ENCODE data around the gene RNF207.

Gene RNF207

DNA sequence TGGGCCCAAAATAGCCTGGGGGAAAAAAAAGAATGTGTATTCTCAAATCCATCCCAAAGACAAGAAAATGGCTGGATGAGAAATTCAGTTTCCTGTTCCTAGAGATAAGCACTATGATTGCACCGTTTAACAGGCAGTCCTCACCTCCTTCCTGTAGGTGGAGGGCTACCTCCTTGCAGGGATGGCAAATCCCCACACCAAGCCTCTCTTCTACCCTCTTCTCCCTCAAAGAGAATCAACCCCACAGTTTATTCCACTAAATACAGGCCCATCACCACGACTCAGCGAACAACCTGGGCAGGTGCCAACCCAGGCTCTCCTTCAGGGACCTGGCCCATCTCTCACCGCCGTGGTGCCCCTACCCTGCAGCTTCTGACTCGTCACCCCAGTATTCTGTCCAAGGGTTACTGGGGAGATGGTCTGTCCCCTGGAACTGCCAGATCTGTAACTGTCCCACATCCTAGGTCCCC is 22.4 kb upstream of the RNF207 start:
- no peak overlapping the region for H3K27ac ChIP-seq (ENCODE audit: low read depth, low read length)
- H3K4me3 ChIP-seq (ENCODE audit: low read depth in 1 of 5, low read length in 5 of 5), result no peak overlapping the region
- H3K9me3 ChIP-seq (ENCODE audit: control insufficient read depth in 5 of 5, low read length in 5 of 5), result no peaks in the 10 kb centered on the region
- H3K27me3 ChIP-seq (ENCODE audit: control insufficient read depth in 5 of 5, insufficient read depth in 4 of 5, low read length in 5 of 5), result peaks cover 10 to 20% (median 18%) of the 10 kb centered on the region in 5 donors
- H3K4me1 ChIP-seq (ENCODE audit: control insufficient read depth in 5 of 5, insufficient read depth in 5 of 5, low read length in 5 of 5), result peaks cover 0 to 33% (median 20%) of the 10 kb centered on the region in 5 donors
- peaks cover 4 to 38% (median 23%) of the 10 kb centered on the region in 5 donors for H3K36me3 ChIP-seq (ENCODE audit: control insufficient read depth in 5 of 5, insufficient read depth in 5 of 5, low read length in 5 of 5)
- H3K9ac ChIP-seq (ENCODE audit: low read length in 5 of 5), result no peak overlapping the region

DNA sequence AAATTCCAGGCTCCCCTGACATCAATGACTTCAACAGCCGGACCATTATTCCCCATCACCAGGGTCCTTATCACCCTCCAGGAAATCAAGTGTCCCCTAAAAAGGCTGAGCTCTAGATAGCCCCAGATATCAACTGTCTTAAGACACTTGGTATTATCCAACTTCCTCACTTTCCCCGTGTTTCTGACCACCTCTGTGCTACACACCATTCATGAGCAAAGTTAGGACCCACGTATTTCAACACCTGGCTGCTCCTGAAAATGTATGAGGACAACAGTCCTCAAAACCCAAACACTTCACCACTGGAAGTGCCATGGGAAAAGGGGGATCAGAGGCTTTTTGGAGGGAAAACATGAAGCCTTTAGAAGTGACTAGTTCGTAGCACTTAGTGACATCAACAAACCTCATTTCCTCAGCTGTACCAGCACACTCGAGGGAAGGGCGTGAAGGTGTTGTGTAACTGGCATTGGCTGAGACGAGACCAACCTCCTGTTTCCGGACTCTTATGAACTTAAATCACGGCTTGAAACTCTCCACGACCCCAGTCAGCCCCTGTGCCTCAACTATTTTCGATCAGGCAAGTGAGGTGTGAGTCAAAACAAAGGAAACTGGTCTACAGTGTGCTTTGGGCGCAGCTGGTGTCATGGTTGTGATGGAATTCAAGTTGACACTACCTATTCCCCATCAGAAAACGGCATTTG is 21.7 kb upstream of the RNF207 start:
- Histone ChIP-seq H3K27ac (ENCODE audit: low read depth, low read length) (no peak overlapping the region), H3K27me3 (ENCODE audit: control insufficient read depth in 5 of 5, insufficient read depth in 4 of 5, low read length in 5 of 5) (peaks cover 4 to 13% (median 12%) of the 10 kb centered on the region in 5 donors), H3K9me3 (ENCODE audit: control insufficient read depth in 5 of 5, low read length in 5 of 5) (no peaks in the 10 kb centered on the region), H3K36me3 (ENCODE audit: control insufficient read depth in 5 of 5, insufficient read depth in 5 of 5, low read length in 5 of 5) (peaks cover 4 to 45% (median 28%) of the 10 kb centered on the region in 5 donors), H3K4me1 (ENCODE audit: control insufficient read depth in 5 of 5, insufficient read depth in 5 of 5, low read length in 5 of 5) (peaks cover 0 to 26% (median 14%) of the 10 kb centered on the region in 5 donors), H3K4me3 (ENCODE audit: low read depth in 1 of 5, low read length in 5 of 5) (no peak overlapping the region), H3K9ac (ENCODE audit: low read length in 5 of 5) (no peak overlapping the region)

DNA sequence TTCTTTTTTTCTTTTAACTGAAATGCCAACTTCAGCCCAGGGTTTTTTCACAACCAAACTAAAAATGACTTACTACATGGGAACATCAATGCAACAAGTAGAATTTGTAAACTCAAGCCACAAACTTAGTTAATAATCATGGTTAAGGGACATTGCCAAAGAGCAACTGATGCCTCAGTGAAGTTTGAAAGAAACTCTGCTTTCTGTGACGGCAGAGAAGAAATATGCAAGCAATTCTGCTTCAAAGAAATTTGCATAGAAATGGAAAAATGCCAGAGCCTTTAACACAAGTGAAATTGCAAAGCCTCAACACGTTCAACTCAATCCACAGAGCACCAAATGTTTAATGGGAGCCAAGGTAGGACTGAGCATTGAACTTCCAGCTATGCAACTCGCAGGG is 20.8 kb upstream of the RNF207 start:
- peaks cover 0 to 24% (median 14%) of the 10 kb centered on the region in 5 donors for H3K4me1 ChIP-seq (ENCODE audit: control insufficient read depth in 5 of 5, insufficient read depth in 5 of 5, low read length in 5 of 5)
- no peaks in the 10 kb centered on the region for H3K9me3 ChIP-seq (ENCODE audit: control insufficient read depth in 5 of 5, low read length in 5 of 5)
- H3K36me3 ChIP-seq (ENCODE audit: control insufficient read depth in 5 of 5, insufficient read depth in 5 of 5, low read length in 5 of 5), result peaks cover 4 to 54% (median 33%) of the 10 kb centered on the region in 5 donors
- peak overlapping the region in 1 of 5 donors; percentile 11 for H3K9ac ChIP-seq (ENCODE audit: low read length in 5 of 5)
- H3K27ac ChIP-seq (ENCODE audit: low read depth, low read length), result no peak overlapping the region
- H3K27me3 ChIP-seq (ENCODE audit: control insufficient read depth in 5 of 5, insufficient read depth in 4 of 5, low read length in 5 of 5), result peaks cover 4 to 12% (median 12%) of the 10 kb centered on the region in 5 donors
- H3K4me3 ChIP-seq (ENCODE audit: low read depth in 1 of 5, low read length in 5 of 5), result no peak overlapping the region

DNA sequence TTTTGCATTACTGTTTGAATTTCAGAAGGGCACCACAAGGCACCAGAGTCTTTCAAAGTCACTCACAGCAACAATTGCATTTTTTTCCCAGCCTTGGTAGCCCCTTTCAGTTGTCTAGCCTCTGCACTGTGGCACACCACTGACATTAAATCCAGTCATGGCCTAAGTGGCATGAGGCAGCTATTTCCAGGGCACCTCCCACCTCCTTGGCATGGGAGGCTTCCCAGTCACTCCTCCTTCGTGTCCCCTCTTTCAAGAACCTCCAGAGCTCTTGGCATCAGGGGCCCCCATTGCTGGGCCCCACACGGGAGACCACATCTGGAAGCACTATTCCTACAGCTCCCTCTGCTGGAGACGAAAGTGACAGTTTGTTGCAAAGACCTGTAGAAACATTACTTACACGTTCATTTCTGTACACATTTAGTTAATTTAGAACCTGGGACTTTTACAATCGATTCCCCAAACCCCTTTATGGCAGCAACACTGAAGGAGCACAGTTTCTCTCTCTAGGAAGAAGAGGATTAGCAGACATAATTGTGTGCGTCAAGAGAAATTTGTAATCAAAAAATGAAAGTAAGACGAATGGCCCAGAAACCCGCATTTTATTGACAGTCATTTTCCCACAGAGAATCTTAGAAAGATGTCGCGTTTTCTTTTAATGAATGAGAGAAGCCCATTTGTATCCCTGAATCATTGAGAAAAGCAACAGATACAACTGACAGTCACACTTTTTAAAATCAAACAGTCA is 20.1 kb upstream of the RNF207 start:
- H3K4me1 ChIP-seq (ENCODE audit: control insufficient read depth in 5 of 5, insufficient read depth in 5 of 5, low read length in 5 of 5), result peaks cover 0 to 19% (median 12%) of the 10 kb centered on the region in 5 donors
- no peaks in the 10 kb centered on the region for H3K9me3 ChIP-seq (ENCODE audit: control insufficient read depth in 5 of 5, low read length in 5 of 5)
- H3K27ac ChIP-seq (ENCODE audit: low read depth, low read length), result no peak overlapping the region
- no peak overlapping the region for H3K4me3 ChIP-seq (ENCODE audit: low read depth in 1 of 5, low read length in 5 of 5)
- peaks cover 4 to 60% (median 40%) of the 10 kb centered on the region in 5 donors for H3K36me3 ChIP-seq (ENCODE audit: control insufficient read depth in 5 of 5, insufficient read depth in 5 of 5, low read length in 5 of 5)
- H3K27me3 ChIP-seq (ENCODE audit: control insufficient read depth in 5 of 5, insufficient read depth in 4 of 5, low read length in 5 of 5), result peaks cover 4 to 9% (median 7%) of the 10 kb centered on the region in 5 donors
- H3K9ac ChIP-seq (ENCODE audit: low read length in 5 of 5), result no peak overlapping the region

DNA sequence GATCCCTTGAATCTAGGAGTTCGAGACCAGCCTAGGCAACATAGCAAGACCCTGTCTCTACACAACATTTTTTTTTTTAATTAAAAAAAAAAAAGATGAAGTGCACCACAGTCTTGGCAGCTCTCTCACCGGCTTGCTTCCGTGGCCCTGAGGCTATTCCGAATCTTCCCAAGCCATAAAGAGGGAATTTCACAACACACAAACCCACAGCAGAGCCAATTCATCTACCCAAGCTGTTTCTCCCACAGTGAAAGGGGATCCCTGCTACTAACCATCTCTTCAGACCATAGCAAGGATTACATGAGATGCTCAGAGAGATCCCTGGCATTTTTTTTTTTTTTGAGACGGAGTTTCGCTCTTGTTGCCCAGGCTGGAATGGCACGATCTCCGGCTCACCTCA is 17.5 kb upstream of the RNF207 start:
- H3K9me3 ChIP-seq (ENCODE audit: control insufficient read depth in 5 of 5, low read length in 5 of 5), result no peaks in the 10 kb centered on the region
- H3K36me3 ChIP-seq (ENCODE audit: control insufficient read depth in 5 of 5, insufficient read depth in 5 of 5, low read length in 5 of 5), result peaks cover 4 to 83% (median 59%) of the 10 kb centered on the region in 5 donors
- no peak overlapping the region for H3K9ac ChIP-seq (ENCODE audit: low read length in 5 of 5)

DNA sequence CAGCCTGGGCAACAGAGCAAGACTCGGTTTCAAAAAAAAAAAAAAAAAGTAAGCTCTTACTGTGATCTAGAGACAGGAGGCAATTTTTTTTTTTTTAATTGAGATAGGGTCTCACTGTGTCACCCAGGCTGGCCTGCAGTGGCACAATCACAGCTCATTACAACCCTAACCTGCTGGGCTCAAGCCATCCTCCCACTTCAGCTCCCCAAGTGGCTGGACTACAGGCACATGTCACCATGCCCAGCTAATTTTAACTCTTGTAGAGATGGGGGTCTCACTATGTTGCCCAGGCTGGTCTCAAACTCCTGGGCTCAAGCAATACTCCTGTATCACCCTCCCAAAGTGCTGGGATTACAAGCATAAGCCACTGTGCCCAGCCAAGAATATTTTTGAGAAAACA is 14.0 kb upstream of the RNF207 start:
- no peak overlapping the region for H3K4me3 ChIP-seq (ENCODE audit: low read depth in 1 of 5, low read length in 5 of 5)
- H3K36me3 ChIP-seq (ENCODE audit: control insufficient read depth in 5 of 5, insufficient read depth in 5 of 5, low read length in 5 of 5), result peaks cover 6 to 84% (median 66%) of the 10 kb centered on the region in 5 donors
- no peaks in the 10 kb centered on the region for H3K27me3 ChIP-seq (ENCODE audit: control insufficient read depth in 5 of 5, insufficient read depth in 4 of 5, low read length in 5 of 5)
- no peak overlapping the region for H3K9ac ChIP-seq (ENCODE audit: low read length in 5 of 5)
- no peaks in the 10 kb centered on the region for H3K4me1 ChIP-seq (ENCODE audit: control insufficient read depth in 5 of 5, insufficient read depth in 5 of 5, low read length in 5 of 5)
- no peaks in the 10 kb centered on the region for H3K9me3 ChIP-seq (ENCODE audit: control insufficient read depth in 5 of 5, low read length in 5 of 5)
- no peak overlapping the region for H3K27ac ChIP-seq (ENCODE audit: low read depth, low read length)

More for the DNA sequence above, 17.5 kb upstream of the RNF207 start:
- H3K27ac ChIP-seq (ENCODE audit: low read depth, low read length), result no peak overlapping the region
- no peak overlapping the region for H3K4me3 ChIP-seq (ENCODE audit: low read depth in 1 of 5, low read length in 5 of 5)
- H3K4me1 ChIP-seq (ENCODE audit: control insufficient read depth in 5 of 5, insufficient read depth in 5 of 5, low read length in 5 of 5), result peaks cover 0 to 8% (median 6%) of the 10 kb centered on the region in 5 donors
- H3K27me3 ChIP-seq (ENCODE audit: control insufficient read depth in 5 of 5, insufficient read depth in 4 of 5, low read length in 5 of 5), result no peaks in the 10 kb centered on the region

DNA sequence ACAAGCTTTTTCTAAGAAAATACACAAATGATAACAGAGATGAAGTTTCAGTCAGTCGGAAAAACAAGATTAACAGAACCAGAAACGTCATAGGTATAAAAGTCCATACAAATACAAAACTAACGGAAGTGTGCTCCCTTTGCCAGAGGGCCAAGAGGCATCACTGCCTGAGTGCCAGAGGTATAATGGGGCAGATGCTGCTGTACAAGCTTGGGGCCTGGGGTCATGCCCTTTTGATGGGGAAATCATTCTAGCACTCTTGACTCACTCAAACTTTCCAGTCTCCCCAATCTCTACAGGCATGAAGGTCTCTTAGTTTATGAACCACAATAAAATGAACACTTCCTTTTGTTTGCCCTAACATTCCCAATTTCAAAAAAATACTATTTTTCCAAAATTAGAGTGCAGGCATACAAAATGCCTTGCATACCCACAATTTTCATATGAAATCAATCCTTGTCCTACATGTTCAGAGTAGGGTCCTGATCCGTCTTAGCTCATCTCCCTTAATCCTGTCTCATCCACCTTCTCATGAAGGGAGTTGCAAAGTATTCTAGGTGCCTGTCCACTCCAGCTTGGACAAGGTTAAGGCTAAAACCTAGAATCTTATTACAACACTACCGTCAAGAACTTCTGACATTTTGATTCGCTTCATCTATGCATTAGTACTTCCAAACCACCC is 8.0 kb upstream of the RNF207 start:
- Histone ChIP-seq H3K27me3 (ENCODE audit: control insufficient read depth in 5 of 5, insufficient read depth in 4 of 5, low read length in 5 of 5) (no peaks in the 10 kb centered on the region), H3K36me3 (ENCODE audit: control insufficient read depth in 5 of 5, insufficient read depth in 5 of 5, low read length in 5 of 5) (peaks cover 6 to 34% (median 28%) of the 10 kb centered on the region in 5 donors), H3K4me1 (ENCODE audit: control insufficient read depth in 5 of 5, insufficient read depth in 5 of 5, low read length in 5 of 5) (peaks cover 15 to 30% (median 27%) of the 10 kb centered on the region in 5 donors), H3K4me3 (ENCODE audit: low read depth in 1 of 5, low read length in 5 of 5) (peak overlapping the region; percentile 82 to 96 (median 91)), H3K9ac (ENCODE audit: low read length in 5 of 5) (peak overlapping the region; percentile 79 to 99 (median 95)), H3K9me3 (ENCODE audit: control insufficient read depth in 5 of 5, low read length in 5 of 5) (no peaks in the 10 kb centered on the region), H3K27ac (ENCODE audit: low read depth, low read length) (no peak overlapping the region)

DNA sequence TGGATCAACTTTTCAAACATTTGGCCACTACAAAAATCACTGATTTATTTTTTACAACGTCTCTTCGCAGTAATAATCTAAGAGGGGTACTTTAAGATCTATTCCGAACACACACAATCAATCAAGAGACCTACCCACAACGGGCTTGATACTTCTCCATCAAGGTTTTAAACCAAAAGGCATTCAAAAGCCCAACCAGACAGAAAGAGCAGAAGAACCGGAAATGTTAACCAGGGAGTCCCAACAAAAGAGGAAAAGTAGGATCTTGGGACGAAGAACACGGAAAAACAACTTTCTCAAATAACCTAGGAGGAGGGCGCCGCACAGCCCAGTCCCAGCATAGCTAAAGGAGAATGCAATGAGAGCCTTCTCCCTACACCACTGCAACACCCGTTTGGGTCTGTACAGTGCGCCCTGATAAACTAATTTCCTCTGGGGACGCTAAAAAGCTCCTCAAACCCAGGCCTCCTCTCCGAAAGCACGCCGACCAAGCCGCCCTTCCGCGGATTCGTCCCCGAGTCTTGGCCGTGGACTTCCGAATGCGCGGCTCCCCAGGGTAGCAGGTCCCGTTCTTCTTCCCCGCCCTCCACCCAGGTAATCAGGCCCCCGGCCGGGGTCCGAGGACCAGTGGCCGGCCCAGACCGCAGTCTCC is 7.1 kb upstream of the RNF207 start:
- Histone ChIP-seq H3K4me3 (ENCODE audit: low read depth in 1 of 5, low read length in 5 of 5) (peak overlapping the region; percentile 82 to 96 (median 91)), H3K9ac (ENCODE audit: low read length in 5 of 5) (peak overlapping the region; percentile 87 to 99 (median 95)), H3K36me3 (ENCODE audit: control insufficient read depth in 5 of 5, insufficient read depth in 5 of 5, low read length in 5 of 5) (peaks cover 6 to 25% (median 23%) of the 10 kb centered on the region in 5 donors), H3K27ac (ENCODE audit: low read depth, low read length) (peak overlapping the region; percentile 70), H3K9me3 (ENCODE audit: control insufficient read depth in 5 of 5, low read length in 5 of 5) (no peaks in the 10 kb centered on the region), H3K4me1 (ENCODE audit: control insufficient read depth in 5 of 5, insufficient read depth in 5 of 5, low read length in 5 of 5) (peaks cover 15 to 30% (median 27%) of the 10 kb centered on the region in 5 donors), H3K27me3 (ENCODE audit: control insufficient read depth in 5 of 5, insufficient read depth in 4 of 5, low read length in 5 of 5) (no peaks in the 10 kb centered on the region)
